Smooth muscle cell (in vitro differentiated cells): ENCODE data around the gene KMT2E. TPM values are rescaled to one million over a fixed set of nuclear protein-coding genes. Genes with fewer than 3 reads are reported as not detected.

Experiments
- DNase-seq: peaks from one replicate; lab custom pipeline; 2025; ENCODE audit not compliant: unreplicated experiment; lab: John Stamatoyannopoulos, UW
- H2AFZ ChIP-seq: fragments of 200-600 bp; sonication (generic); 2 replicates; pipeline ENCODE4 v1.6.0; 2016; ENCODE audit warnings: antibody characterized with exemption, low read depth, mild to moderate bottlenecking
- H3F3A ChIP-seq: fragments of 200-600 bp; sonication (generic); 2 replicates; pipeline ENCODE4 v1.6.0; 2017; ENCODE audit warnings: antibody characterized with exemption, low read depth
- H3K27ac ChIP-seq: fragments of 200-600 bp; sonication (generic); 2 replicates; pipeline ENCODE4 v1.5.1; 2016; ENCODE audit warnings: low read depth, mild to moderate bottlenecking
- H3K27me3 ChIP-seq: fragments of 200-600 bp; sonication (generic); 2 replicates; pipeline ENCODE4 v1.6.1; 2016; ENCODE audit warnings: low read depth, mild to moderate bottlenecking
- H3K36me3 ChIP-seq: fragments of 200-600 bp; sonication (generic); 2 replicates; pipeline ENCODE4 v1.5.1; 2016; ENCODE audit warnings: low read depth
- H3K4me1 ChIP-seq: fragments of 200-600 bp; sonication (generic); 2 replicates; pipeline ENCODE4 v1.5.1; 2016; ENCODE audit warnings: low read depth
- H3K4me2 ChIP-seq: fragments of 200-600 bp; sonication (generic); 2 replicates; pipeline ENCODE4 v1.6.0; 2016; ENCODE audit warnings: mild to moderate bottlenecking
- H3K4me3 ChIP-seq: fragments of 200-600 bp; sonication (generic); 2 replicates; pipeline ENCODE4 v1.5.1; 2016; ENCODE audit warnings: mild to moderate bottlenecking
- H3K79me2 ChIP-seq: fragments of 200-600 bp; sonication (generic); 2 replicates; pipeline ENCODE4 v1.6.0; 2016; ENCODE audit warnings: low read depth, mild to moderate bottlenecking
- H3K9ac ChIP-seq: fragments of 200-600 bp; sonication (generic); 2 replicates; pipeline ENCODE4 v1.6.0; 2016; ENCODE audit warnings: low read depth
- H3K9me3 ChIP-seq: fragments of 200-600 bp; sonication (generic); replicated peaks from 2 replicates; pipeline ENCODE4 v1.5.1; 2016; ENCODE audit warnings: low read depth
- H4K20me1 ChIP-seq: fragments of 200-600 bp; sonication (generic); 2 replicates; pipeline ENCODE4 v1.6.0; 2016; ENCODE audit warnings: low read depth
- WGBS: methylation state at CpG from one replicate; pipeline ENCODE4 v1.1.7; 2016; ENCODE audit warnings: low lambda C conversion rate; 5-methylcytosine and 5-hydroxymethylcytosine counted together
- polyA plus RNA-seq: library from polyadenylated mRNA; unstranded; fragments of >200 nt; fragmentation: Nextera tagmentation; extraction: Ambion mirVana; gene quantifications from 2 replicates; pipeline ENCODE4 v1.2.1, GENCODE V29; 2016
- total RNA-seq: library from RNA; depleted of rRNA; stranded (reverse); fragments of >200 nt; gene quantifications from 2 replicates; pipeline ENCODE4 v1.2.3, GENCODE V29; 2014
- TF ChIP-seq, protein P1 (sequence below): fragments of 200-600 bp; sonication (generic); IDR thresholded peaks from 2 replicates; pipeline ENCODE4 v1.5.1; 2017; ENCODE audit warnings: borderline replicate concordance, mild to moderate bottlenecking, antibody characterized with exemption; ENCODE audit not compliant: insufficient read depth, poor library complexity, severe bottlenecking

The KMT2E gene
- total and polyA plus RNA-seq, 2 experiments from 2014 or later = 64.4 to 88.1 TPM

DNA sequence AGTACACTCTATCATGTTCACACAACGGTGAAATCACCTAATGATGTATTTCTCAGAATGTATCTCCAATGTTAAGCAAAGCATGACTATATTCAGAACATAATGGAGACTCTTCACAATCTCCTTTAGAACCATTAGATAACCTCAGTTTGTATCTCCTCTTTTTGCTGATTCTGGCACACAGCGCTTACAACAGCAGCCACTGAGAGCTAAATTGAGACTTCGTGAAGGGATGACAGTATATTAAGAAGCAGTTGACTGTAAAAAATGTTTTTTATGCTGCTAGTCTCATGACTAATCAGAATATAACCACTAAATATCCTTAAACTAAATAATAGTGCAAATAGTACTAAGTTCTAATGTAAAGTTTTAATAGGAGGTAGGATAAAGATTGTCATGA is 46.9 kb downstream of the KMT2E start:
- H4K20me1 ChIP-seq = peaks cover 100% of the 10 kb centered on the region

GRCh38 chr7:105065104-105065503 is 51.1 kb downstream of the KMT2E start:
- Histone ChIP-seq H4K20me1 (peaks cover 99% of the 10 kb centered on the region), H3K9ac (no peak overlapping the region), H3K36me3 (peaks cover 28% of the 10 kb centered on the region), H3K27me3 (no peaks in the 10 kb centered on the region), H3K27ac (peak overlapping the region; percentile 3), H3K4me1 (no peaks in the 10 kb centered on the region), H3K9me3 (no peaks in the 10 kb centered on the region), H3F3A (no peaks in the 10 kb centered on the region), H3K4me3 (no peak overlapping the region), H3K79me2 (peaks cover 85% of the 10 kb centered on the region), H3K4me2 (no peak overlapping the region), H2AFZ (no peak overlapping the region)
- 97% methylated on average over 1 of the region's 1 CpG for WGBS
- DNase-seq = no peak
- TF ChIP-seq, protein P1, sequence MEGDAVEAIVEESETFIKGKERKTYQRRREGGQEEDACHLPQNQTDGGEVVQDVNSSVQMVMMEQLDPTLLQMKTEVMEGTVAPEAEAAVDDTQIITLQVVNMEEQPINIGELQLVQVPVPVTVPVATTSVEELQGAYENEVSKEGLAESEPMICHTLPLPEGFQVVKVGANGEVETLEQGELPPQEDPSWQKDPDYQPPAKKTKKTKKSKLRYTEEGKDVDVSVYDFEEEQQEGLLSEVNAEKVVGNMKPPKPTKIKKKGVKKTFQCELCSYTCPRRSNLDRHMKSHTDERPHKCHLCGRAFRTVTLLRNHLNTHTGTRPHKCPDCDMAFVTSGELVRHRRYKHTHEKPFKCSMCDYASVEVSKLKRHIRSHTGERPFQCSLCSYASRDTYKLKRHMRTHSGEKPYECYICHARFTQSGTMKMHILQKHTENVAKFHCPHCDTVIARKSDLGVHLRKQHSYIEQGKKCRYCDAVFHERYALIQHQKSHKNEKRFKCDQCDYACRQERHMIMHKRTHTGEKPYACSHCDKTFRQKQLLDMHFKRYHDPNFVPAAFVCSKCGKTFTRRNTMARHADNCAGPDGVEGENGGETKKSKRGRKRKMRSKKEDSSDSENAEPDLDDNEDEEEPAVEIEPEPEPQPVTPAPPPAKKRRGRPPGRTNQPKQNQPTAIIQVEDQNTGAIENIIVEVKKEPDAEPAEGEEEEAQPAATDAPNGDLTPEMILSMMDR = no peak

More for the DNA sequence above, 46.9 kb downstream of the KMT2E start:
- peak overlapping the region; percentile 3 for H3K27ac ChIP-seq
- no peak overlapping the region for H3K9ac ChIP-seq
- no peaks in the 10 kb centered on the region for H3F3A ChIP-seq
- no peaks in the 10 kb centered on the region for H3K27me3 ChIP-seq
- no peak overlapping the region for H2AFZ ChIP-seq
- peaks cover 20% of the 10 kb centered on the region for H3K36me3 ChIP-seq
- no peak for DNase-seq
- no peaks in the 10 kb centered on the region for H3K4me1 ChIP-seq
- no peak overlapping the region for H3K4me3 ChIP-seq
- H3K4me2 ChIP-seq = no peak overlapping the region
- WGBS = 93% methylated on average over 3 of the region's 3 CpGs
- TF ChIP-seq, protein P1 = no peak
- no peaks in the 10 kb centered on the region for H3K9me3 ChIP-seq
- H3K79me2 ChIP-seq = peaks cover 97% of the 10 kb centered on the region

DNA sequence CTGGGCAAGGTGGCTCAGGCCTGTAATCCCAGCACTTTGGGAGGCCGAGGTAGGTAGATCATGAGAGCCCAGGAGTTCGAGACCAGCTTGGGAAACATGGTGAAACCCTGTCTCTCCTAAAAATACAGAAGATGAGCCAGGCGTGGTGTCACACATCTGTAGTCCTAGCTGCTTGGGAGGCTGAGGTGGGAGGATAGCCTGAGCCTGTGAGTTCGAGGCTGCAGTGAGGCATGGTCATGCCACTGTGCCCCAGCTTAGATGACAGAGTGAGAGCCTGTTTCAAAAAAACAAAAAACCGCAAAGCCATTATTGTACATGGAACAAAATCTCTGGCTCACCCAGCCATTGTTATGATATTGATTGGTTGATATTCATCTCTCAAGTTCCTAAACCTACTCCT is 53.7 kb downstream of the KMT2E start:
- Histone ChIP-seq H3K79me2 (peaks cover 72% of the 10 kb centered on the region), H4K20me1 (peaks cover 97% of the 10 kb centered on the region), H3K9ac (no peak overlapping the region), H3K27me3 (no peaks in the 10 kb centered on the region), H3F3A (no peaks in the 10 kb centered on the region), H3K4me2 (no peak overlapping the region), H3K4me3 (no peak overlapping the region), H2AFZ (no peak overlapping the region), H3K27ac (no peak overlapping the region), H3K9me3 (no peaks in the 10 kb centered on the region), H3K36me3 (peaks cover 32% of the 10 kb centered on the region), H3K4me1 (no peaks in the 10 kb centered on the region)
- TF ChIP-seq, protein P1 = no peak
- 98% methylated on average over 5 of the region's 5 CpGs for WGBS
- DNase-seq = no peak

DNA sequence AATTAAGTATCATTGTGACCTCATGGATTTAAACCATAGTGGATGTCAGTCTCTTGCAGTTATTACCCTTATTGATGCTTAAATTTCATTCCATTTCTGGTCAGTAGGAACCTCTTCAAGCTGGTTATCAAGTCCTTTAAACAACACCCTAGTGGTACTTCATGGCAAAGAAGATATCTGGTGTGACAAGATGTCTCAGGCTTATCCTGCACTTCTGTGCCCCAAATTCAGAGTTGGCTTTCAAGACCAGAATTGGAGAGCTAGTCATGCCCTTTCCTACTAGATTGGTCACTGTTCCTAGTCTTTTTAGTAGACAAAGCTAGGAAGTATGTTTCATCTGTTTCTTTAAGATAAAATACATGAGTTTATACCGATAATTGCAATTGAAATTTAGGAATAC is 54.9 kb downstream of the KMT2E start:
- Histone ChIP-seq H3K79me2 (peaks cover 60% of the 10 kb centered on the region), H3K36me3 (peaks cover 31% of the 10 kb centered on the region), H3K4me1 (no peaks in the 10 kb centered on the region), H3K9me3 (no peaks in the 10 kb centered on the region), H2AFZ (no peak overlapping the region), H3F3A (no peaks in the 10 kb centered on the region), H3K27ac (no peak overlapping the region), H3K4me3 (no peak overlapping the region), H4K20me1 (peaks cover 97% of the 10 kb centered on the region), H3K27me3 (no peaks in the 10 kb centered on the region), H3K4me2 (no peak overlapping the region), H3K9ac (no peak overlapping the region)
- TF ChIP-seq, protein P1 = no peak
- no peak for DNase-seq
- 100% methylated on average over 1 of the region's 1 CpG for WGBS
